HG02852 (cell line): ENCODE data around the gene CBFA2T2.
"Not testable (repeated sequence)": the region's sequence is repeated elsewhere in the genome, so short reads cannot be mapped to it uniquely, and the experiment has no call there.

ENCODE experiments used
- ATAC-seq: cut with Tn5 transposase; IDR thresholded peaks from one replicate; pipeline ENCODE4 v1.9.1; 2021; ENCODE audit warnings: mild to moderate bottlenecking, moderate library complexity; ENCODE audit not compliant: unreplicated experiment

CBFA2T2 gene

GRCh38 chr20:33689973-33690372, 200.1 kb downstream of the CBFA2T2 start:
- ATAC-seq, result no peak

- no peak for ATAC-seq
Observed at GRCh38 chr20:33693289-33693688, 203.4 kb downstream of the CBFA2T2 start.

GRCh38 chr20:33693741-33694638, 204.1 kb downstream of the CBFA2T2 start:
- no peak for ATAC-seq

- no peak for ATAC-seq
Observed at GRCh38 chr20:33694639-33695012, 204.7 kb downstream of the CBFA2T2 start.

- no peak for ATAC-seq
Observed at GRCh38 chr20:33696448-33696847, 206.6 kb downstream of the CBFA2T2 start.

GRCh38 chr20:33697129-33697528, 207.2 kb downstream of the CBFA2T2 start:
- ATAC-seq, result no peak

- ATAC-seq, result not testable (repeated sequence)
Observed at GRCh38 chr20:33698966-33699365, 209.1 kb downstream of the CBFA2T2 start.
